Gastroesophageal sphincter (tissue), 4 donors: ENCODE results near the gene RFX3. TPM values are rescaled to one million over a fixed set of nuclear protein-coding genes. Genes with fewer than 3 reads are reported as not detected.

Source experiments
- ATAC-seq: fragments of 150-250 bp; one replicate; pipeline ENCODE4 v1.9.1; 2016; ENCODE audit warnings: mild to moderate bottlenecking, moderate library complexity
- H3K27ac ChIP-seq, 4 donors: fragments of 200-600 bp; sonication (generic) in 3 of 4; 1 replicate in 3 of 4; 2 replicates in 1 of 4; pipeline ENCODE4 v1.5.1; 2016 to 2019
- H3K27me3 ChIP-seq: fragments of 200-600 bp; sonication (generic); one replicate; pipeline ENCODE4 v1.5.1; 2019
- H3K36me3 ChIP-seq, 2 donors: fragments of 200-600 bp; sonication (generic); one replicate each; pipeline ENCODE4 v1.5.1; 2019; ENCODE audit warnings: control low read depth in 1 of 2
- H3K4me1 ChIP-seq, 3 donors: fragments of 200-600 bp; sonication (generic); 1 replicate in 2 of 3; 2 replicates in 1 of 3; pipeline ENCODE4 v1.5.1; 2016 to 2019; ENCODE audit warnings: control low read depth in 2 of 3
- H3K4me3 ChIP-seq, 2 donors: fragments of 200-600 bp; sonication (generic); one replicate each; pipeline ENCODE4 v1.5.1; 2019; ENCODE audit warnings: mild to moderate bottlenecking in 1 of 2, moderate library complexity in 1 of 2
- H3K9me3 ChIP-seq, 3 donors: fragments of 200-600 bp; sonication (generic); one replicate each; pipeline ENCODE4 v1.5.1; 2017 to 2019; ENCODE audit warnings: control low read depth in 2 of 3
- CTCF ChIP-seq, 4 experiments: fragments of 200-600 bp in 2 of 4; fragments of 450-650 bp in 2 of 4; sonication (generic) in 1 of 4; IDR thresholded peaks; one replicate each; pipeline ENCODE4 v1.5.1; 2017 to 2019; ENCODE audit warnings: antibody characterized with exemption in 4 of 4, mild to moderate bottlenecking in 2 of 4, moderate library complexity in 2 of 4
- EP300 ChIP-seq: sonication (generic); formaldehyde crosslinking; IDR thresholded peaks from one replicate; pipeline ENCODE4 v1.6.1; 2017; ENCODE audit warnings: antibody characterized with exemption, mild to moderate bottlenecking
- POLR2A ChIP-seq, 2 donors: fragments of 450-650 bp; IDR thresholded peaks; one replicate each; pipeline ENCODE4 v1.6.1; 2017; ENCODE audit warnings: antibody characterized with exemption in 2 of 2, mild to moderate bottlenecking in 2 of 2, moderate library complexity in 1 of 2
- POLR2AphosphoS5 ChIP-seq: sonication (generic); formaldehyde crosslinking; IDR thresholded peaks from one replicate; pipeline ENCODE4 v1.6.1; 2017; ENCODE audit warnings: antibody characterized with exemption
- WGBS, 2 donors: methylation state at CpG; one replicate each; pipeline ENCODE4 v1.1.5; 2018; ENCODE audit warnings: low coverage in 1 of 2; 5-methylcytosine and 5-hydroxymethylcytosine counted together
- total RNA-seq, 4 donors: library from RNA; depleted of rRNA; stranded (reverse); fragments of >200 nt; gene quantifications; one replicate each; pipeline ENCODE4 v1.1.0, GENCODE V29; 2016

The RFX3 gene
- 1 to 10 TPM; 5.6 to 9.0 (median 7.7) TPM for total RNA-seq

DNA sequence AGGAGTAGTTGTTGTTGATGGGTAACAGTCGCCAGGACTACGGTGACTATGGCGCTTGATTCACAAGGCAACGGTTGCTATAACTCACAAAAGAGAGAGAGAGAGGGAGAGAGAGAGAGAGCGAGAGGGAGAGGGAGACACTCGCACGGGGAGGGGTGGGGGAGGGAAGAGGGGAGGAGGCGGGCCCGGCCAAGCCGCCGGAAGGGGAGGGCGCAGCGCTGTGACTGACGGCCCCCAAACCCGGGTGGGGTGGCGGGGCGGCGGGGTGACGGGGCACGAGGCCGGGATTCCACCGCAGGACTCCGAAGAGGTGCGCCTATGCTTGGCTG is at the start of gene RFX3:
RFX3 (minus strand) TSS at position 166 of the 329 bp plus-strand sequence. CDS start 130,413 bp downstream, outside the sequence.
- H3K9me3 ChIP-seq = no peaks in the 10 kb centered on the region
- 0 to 2% methylated on average over 12 to 15 of the region's 24 CpGs for WGBS, 2 donors
- H3K4me3 ChIP-seq = peak within 1 kb of the TSS; percentile 53 to 83
- H3K36me3 ChIP-seq = peaks cover 0 to 7% of the 10 kb centered on the region in 2 donors
- no peak for TF ChIP-seq EP300
- TF ChIP-seq POLR2AphosphoS5 = peak; percentile 43
- no peak for TF ChIP-seq POLR2A (IDR thresholded peaks at IDR 0.05)
- TF ChIP-seq CTCF (IDR thresholded peaks at IDR 0.05) = no peak
- no peaks in the 10 kb centered on the region for H3K27me3 ChIP-seq
- ATAC-seq = peak; percentile 92
- H3K27ac ChIP-seq = peak within 1 kb of the TSS; percentile 96 to 100 (median 100)
- H3K4me1 ChIP-seq = peaks cover 0 to 52% (median 4%) of the 10 kb centered on the region in 3 donors

- Histone ChIP-seq H3K4me1 (no peaks in the 10 kb centered on the region), H3K4me3 (no peak overlapping the region), H3K27me3 (no peaks in the 10 kb centered on the region), H3K9me3 (no peaks in the 10 kb centered on the region), H3K27ac (no peak overlapping the region), H3K36me3 (no peaks in the 10 kb centered on the region)
- no peak for ATAC-seq
- TF ChIP-seq POLR2A (IDR thresholded peaks at IDR 0.05) = no peak
- TF ChIP-seq EP300 = no peak
- no peak for TF ChIP-seq CTCF (IDR thresholded peaks at IDR 0.05)
- WGBS, 2 donors = 73 to 88% methylated on average over 1 of the region's 1 CpG
Observed at GRCh38 chr9:3571500-3571899, 45.7 kb upstream of the RFX3 start.

DNA sequence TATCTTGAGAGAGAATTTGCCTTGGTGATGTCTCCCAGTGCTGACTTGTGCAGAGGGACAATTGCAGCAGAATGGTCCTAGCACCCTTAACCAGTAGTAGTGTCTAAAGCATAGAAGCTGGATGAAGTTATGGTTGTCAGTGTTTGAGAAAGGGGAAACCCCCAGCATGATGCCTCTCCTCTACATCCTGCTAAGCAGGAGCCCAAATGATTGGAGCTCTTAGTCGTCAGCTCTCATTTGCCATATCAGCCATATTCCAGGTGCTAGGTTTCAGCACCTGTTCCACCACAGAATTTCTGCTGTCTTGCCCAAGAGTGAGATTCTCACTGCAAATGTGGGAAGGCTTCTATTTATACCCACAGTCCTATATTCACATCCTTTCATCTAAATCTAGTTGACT is 43.7 kb upstream of the RFX3 start:
- 88 to 100% methylated on average over 1 of the region's 1 CpG for WGBS, 2 donors
- H3K4me1 ChIP-seq = no peaks in the 10 kb centered on the region
- ATAC-seq = no peak
- no peak for TF ChIP-seq CTCF (IDR thresholded peaks at IDR 0.05)
- no peak for TF ChIP-seq EP300
- no peak for TF ChIP-seq POLR2A (IDR thresholded peaks at IDR 0.05)
- no peak for TF ChIP-seq POLR2AphosphoS5
- H3K9me3 ChIP-seq = no peaks in the 10 kb centered on the region
- no peak overlapping the region for H3K4me3 ChIP-seq
- H3K27ac ChIP-seq = no peak overlapping the region
- no peaks in the 10 kb centered on the region for H3K36me3 ChIP-seq
- no peaks in the 10 kb centered on the region for H3K27me3 ChIP-seq

GRCh38 chr9:3567988-3568387 is 42.2 kb upstream of the RFX3 start:
- no peaks in the 10 kb centered on the region for H3K4me1 ChIP-seq
- H3K9me3 ChIP-seq = no peaks in the 10 kb centered on the region
- TF ChIP-seq POLR2A (IDR thresholded peaks at IDR 0.05) (no peak), CTCF (IDR thresholded peaks at IDR 0.05) (no peak), POLR2AphosphoS5 (no peak), EP300 (no peak)
- H3K27me3 ChIP-seq = no peaks in the 10 kb centered on the region
- peaks cover 0 to 2% of the 10 kb centered on the region in 2 donors for H3K36me3 ChIP-seq
- ATAC-seq = no peak
- 61 to 74% methylated on average over 3 to 6 of the region's 6 CpGs for WGBS, 2 donors
- no peak overlapping the region for H3K4me3 ChIP-seq
- H3K27ac ChIP-seq = no peak overlapping the region

- WGBS, 2 donors = 69 to 73% methylated on average over 3 of the region's 3 CpGs
- Histone ChIP-seq H3K36me3 (peaks cover 0 to 29% of the 10 kb centered on the region in 2 donors), H3K4me1 (no peaks in the 10 kb centered on the region), H3K9me3 (no peaks in the 10 kb centered on the region), H3K27ac (no peak overlapping the region), H3K4me3 (no peak overlapping the region), H3K27me3 (no peaks in the 10 kb centered on the region)
- TF ChIP-seq CTCF (IDR thresholded peaks at IDR 0.05) (no peak), EP300 (no peak), POLR2A (IDR thresholded peaks at IDR 0.05) (no peak), POLR2AphosphoS5 (no peak)
- ATAC-seq = no peak
Observed at GRCh38 chr9:3553076-3553765, 27.4 kb upstream of the RFX3 start.
